GM03348 (cell line): ENCODE data around the gene SRL.
A peak's percentile ranks its signal among the peaks of the same experiment; 100 is the strongest.
"Not testable (repeated sequence)": the region's sequence is repeated elsewhere in the genome, so short reads cannot be mapped to it uniquely, and the experiment has no call there.

Experiments
- DNase-seq: peaks from one replicate; pipeline ENCODE4 v3.0.0; 2012; ENCODE audit warnings: low spot score

Gene SRL

DNA sequence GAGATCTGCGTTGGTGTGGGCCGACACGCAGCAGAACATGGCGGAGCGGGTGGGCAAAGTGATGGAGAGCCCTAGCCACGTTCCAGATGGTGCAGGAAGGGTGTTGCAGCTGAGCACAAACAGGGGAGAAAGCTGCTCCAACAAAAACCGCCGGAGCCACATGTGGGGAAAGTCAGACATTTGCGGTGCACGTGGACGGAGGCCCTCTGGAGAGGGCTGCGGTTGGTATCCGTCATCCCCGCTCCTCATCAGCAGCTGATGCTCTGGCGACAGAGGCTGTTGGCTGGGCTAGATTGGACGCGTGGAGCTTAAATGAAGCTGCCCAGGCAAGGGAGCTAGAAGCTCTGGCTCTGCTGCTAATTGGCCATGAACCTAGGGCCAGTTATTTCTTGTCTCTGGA is 82.2 kb downstream of the SRL start:
- no peak for DNase-seq

GRCh38 chr16:4158143-4159093 is 83.5 kb downstream of the SRL start:
- no peak for DNase-seq

DNA sequence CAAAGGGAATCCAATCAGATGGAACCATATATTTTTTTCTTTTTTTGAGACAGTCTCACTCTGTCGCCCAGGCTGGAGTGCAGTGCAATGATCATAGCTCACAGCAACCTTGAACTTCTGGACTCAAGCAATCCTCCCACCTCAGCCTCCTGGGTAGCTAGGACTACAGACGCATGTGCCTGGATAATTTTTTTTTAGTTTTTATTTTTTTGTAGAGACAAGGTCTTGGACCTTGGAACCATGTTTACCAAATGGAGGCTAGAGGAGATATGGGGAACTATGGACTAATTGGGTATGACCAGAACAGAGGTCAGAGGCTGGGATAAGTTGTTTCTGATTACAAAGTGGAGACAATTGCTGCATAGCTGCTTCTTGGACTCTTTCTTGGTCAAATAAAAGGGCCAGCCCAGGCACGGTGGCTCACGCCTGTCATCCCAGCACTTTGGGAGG is 84.5 kb downstream of the SRL start:
- no peak for DNase-seq

DNA sequence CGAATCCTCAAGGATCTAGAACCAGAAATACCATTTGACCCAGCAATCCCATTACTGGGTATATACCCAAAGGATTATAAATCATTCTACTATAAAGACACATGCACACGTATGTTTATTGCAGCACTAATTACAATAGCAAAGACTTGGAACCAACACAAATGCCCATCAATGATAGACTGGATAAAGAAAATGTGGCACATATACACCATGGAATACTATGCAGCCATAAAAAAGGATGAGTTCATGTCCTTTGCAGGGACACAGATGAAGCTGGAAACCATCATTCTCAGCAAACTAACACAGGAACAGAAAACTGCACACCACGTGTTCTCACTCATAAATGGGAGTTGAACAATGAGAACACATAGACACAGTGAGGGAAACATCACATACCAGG is 85.4 kb downstream of the SRL start:
- not testable (repeated sequence) for DNase-seq

DNA sequence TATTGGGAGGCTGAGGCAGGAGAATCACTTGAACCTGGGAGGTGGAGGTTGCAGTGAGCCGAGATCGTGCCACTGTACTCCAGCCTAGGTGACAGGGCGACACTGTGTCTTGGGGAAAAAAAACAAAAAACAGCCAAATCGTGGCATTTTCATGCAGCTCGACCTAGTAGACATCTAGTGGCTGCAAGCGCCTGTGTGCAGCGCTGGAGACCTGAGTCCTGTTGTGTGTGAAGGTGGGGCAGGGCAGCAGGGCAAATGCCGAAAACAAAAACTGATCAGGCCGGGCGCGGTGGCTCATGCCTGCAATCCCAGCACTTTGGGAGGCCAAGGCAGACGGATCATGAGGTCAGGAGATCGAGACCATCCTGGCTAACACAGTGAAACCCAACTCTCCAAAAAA is 88.5 kb downstream of the SRL start:
- DNase-seq = not testable (repeated sequence)

DNA sequence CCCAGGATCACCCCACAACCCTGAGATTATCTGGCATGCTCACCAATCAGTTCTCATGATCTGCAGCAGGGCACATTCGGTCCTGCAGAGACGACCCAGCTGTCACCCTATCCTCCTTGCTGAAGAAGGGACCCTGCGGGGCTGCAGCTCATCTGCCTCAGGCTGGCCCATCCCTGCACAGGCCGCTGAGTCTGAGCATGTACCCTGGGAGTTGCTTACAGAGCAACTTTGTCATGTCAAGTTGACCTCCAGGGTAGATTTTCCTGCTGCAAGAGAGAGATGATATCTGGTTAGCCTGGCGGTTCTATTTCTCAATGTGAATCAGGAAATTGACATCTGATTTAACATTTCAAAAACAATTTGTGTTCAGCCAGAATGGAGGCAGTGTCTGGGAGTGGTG is 89.6 kb downstream of the SRL start:
- DNase-seq = no peak

- no peak for DNase-seq
These were observed 94.6 kb downstream of the SRL start for GRCh38 chr16:4147236-4147635.

- DNase-seq = no peak
These were observed 99.6 kb downstream of the SRL start for GRCh38 chr16:4142268-4142667.

- DNase-seq = no peak
These were observed 100.3 kb downstream of the SRL start for GRCh38 chr16:4141604-4142003.

DNA sequence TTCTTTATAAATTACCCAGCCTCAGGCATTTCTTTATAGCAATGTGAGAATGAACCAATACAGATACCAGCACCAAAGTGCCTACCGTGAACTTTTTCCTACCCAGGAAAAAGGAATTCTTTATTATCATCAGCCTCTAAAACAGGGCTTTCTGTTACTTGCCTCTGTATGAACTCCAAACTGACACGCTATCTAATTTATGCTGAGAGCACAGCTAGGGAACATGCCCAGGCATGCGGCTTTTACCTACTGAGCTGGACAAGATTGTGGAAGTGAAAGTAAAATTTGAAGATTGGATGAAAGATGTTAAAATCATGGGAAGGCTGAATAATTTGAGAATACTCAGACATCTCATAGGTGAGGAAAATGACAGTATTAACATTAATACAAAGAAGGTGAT is 101.2 kb downstream of the SRL start:
- peak; percentile 26 for DNase-seq

DNA sequence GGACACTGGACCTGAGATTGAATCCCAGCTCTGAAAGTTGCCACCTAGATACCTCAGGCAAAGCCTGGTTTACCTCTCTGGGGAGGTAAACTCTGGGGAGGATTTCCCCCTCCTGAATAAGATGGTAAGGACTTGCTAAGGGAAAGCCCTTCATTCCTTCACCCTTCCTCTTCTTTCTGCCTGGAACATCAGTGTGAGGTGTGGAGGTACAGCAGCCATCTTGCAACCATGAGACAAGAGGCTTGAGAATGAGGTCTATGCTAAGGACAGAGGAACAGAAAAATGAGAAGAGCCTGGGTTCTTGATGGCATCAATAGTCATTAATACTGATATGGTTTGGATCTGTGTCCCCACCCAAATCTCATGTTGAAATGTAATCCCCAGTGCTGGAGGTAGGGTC is 101.9 kb downstream of the SRL start:
- DNase-seq = no peak
